ENCODE measurements around the gene HDC.

The HDC gene

GRCh38 chr15:50275091-50275490 lies 9.6 kb upstream of the HDC start:
- ATAC-seq (ENCODE audit: low read depth) (no peak), DNase-seq (ENCODE audit: low spot score) (no peak)
- no peak overlapping the region for H3K4me3 ChIP-seq (ENCODE audit: severe bottlenecking)
- no peak for TF ChIP-seq CTCF (IDR thresholded peaks at IDR 0.05; ENCODE audit: poor library complexity, severe bottlenecking)
- H3K27ac ChIP-seq (ENCODE audit: poor library complexity, severe bottlenecking), result no peak overlapping the region
- peaks cover 1% of the 10 kb centered on the region for H3K4me1 ChIP-seq (ENCODE audit: insufficient read depth, poor library complexity, severe bottlenecking)
- no peaks in the 10 kb centered on the region for H3K27me3 ChIP-seq (ENCODE audit: insufficient read depth, poor library complexity, severe bottlenecking)
- H3K36me3 ChIP-seq (ENCODE audit: low read depth), result 0 out of 2 replicates have a peak, but pooled peaks cover 10% of the 10 kb centered on the region
- H3K9me3 ChIP-seq (ENCODE audit: severe bottlenecking), result no peaks in the 10 kb centered on the region

GRCh38 chr15:50267577-50267976 lies 2.1 kb upstream of the HDC start:
- peaks cover 2% of the 10 kb centered on the region for H3K9me3 ChIP-seq (ENCODE audit: severe bottlenecking)
- H3K27ac ChIP-seq (ENCODE audit: poor library complexity, severe bottlenecking), result no peak overlapping the region
- TF ChIP-seq CTCF (IDR thresholded peaks at IDR 0.05; ENCODE audit: poor library complexity, severe bottlenecking), result no peak
- no peak overlapping the region for H3K4me3 ChIP-seq (ENCODE audit: severe bottlenecking)
- DNase-seq (ENCODE audit: low spot score), result no peak
- H3K27me3 ChIP-seq (ENCODE audit: insufficient read depth, poor library complexity, severe bottlenecking), result no peaks in the 10 kb centered on the region
- ATAC-seq (ENCODE audit: low read depth), result no peak
- no peaks in the 10 kb centered on the region for H3K4me1 ChIP-seq (ENCODE audit: insufficient read depth, poor library complexity, severe bottlenecking)
- H3K36me3 ChIP-seq (ENCODE audit: low read depth), result no peaks in the 10 kb centered on the region

DNA sequence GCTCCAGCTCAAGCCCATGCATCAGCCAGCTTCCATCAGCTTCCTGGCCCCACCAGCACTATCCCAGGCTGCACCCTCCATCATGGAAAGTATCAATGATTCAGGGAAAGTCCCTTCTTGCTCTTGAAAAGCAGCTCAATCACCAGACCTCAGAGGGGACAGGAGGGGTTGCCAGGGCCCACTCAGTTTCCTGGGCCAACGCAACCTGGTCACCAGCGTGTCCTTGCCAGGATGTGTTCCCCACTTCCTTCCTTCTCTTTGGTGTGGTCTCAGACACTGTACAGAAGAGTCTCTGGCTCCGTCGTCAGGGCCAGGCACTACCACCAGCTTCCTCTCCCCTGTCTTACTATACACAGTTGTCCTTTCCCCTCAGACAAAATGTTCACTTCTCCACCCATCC lies 3.0 kb downstream of the HDC start:
- peaks cover 2% of the 10 kb centered on the region for H3K9me3 ChIP-seq (ENCODE audit: severe bottlenecking)
- H3K4me3 ChIP-seq (ENCODE audit: severe bottlenecking), result no peak overlapping the region
- no peaks in the 10 kb centered on the region for H3K27me3 ChIP-seq (ENCODE audit: insufficient read depth, poor library complexity, severe bottlenecking)
- H3K36me3 ChIP-seq (ENCODE audit: low read depth), result no peaks in the 10 kb centered on the region
- peaks cover 5% of the 10 kb centered on the region for H3K4me1 ChIP-seq (ENCODE audit: insufficient read depth, poor library complexity, severe bottlenecking)
- TF ChIP-seq CTCF (IDR thresholded peaks at IDR 0.05; ENCODE audit: poor library complexity, severe bottlenecking), result no peak
- DNase-seq (ENCODE audit: low spot score), result no peak
- no peak for ATAC-seq (ENCODE audit: low read depth)
- H3K27ac ChIP-seq (ENCODE audit: poor library complexity, severe bottlenecking), result no peak overlapping the region

GRCh38 chr15:50261981-50262380 lies 3.5 kb downstream of the HDC start:
- TF ChIP-seq CTCF (IDR thresholded peaks at IDR 0.05; ENCODE audit: poor library complexity, severe bottlenecking), result no peak
- no peak for ATAC-seq (ENCODE audit: low read depth)
- no peak for DNase-seq (ENCODE audit: low spot score)

GRCh38 chr15:50260969-50261496 lies 4.5 kb downstream of the HDC start:
- H3K4me3 ChIP-seq (ENCODE audit: severe bottlenecking), result no peak overlapping the region
- no peak for TF ChIP-seq CTCF (IDR thresholded peaks at IDR 0.05; ENCODE audit: poor library complexity, severe bottlenecking)
- H3K27ac ChIP-seq (ENCODE audit: poor library complexity, severe bottlenecking), result no peak overlapping the region
- H3K27me3 ChIP-seq (ENCODE audit: insufficient read depth, poor library complexity, severe bottlenecking), result no peaks in the 10 kb centered on the region
- no peak for ATAC-seq (ENCODE audit: low read depth)
- peaks cover 20% of the 10 kb centered on the region for H3K4me1 ChIP-seq (ENCODE audit: insufficient read depth, poor library complexity, severe bottlenecking)
- no peaks in the 10 kb centered on the region for H3K9me3 ChIP-seq (ENCODE audit: severe bottlenecking)
- H3K36me3 ChIP-seq (ENCODE audit: low read depth), result no peaks in the 10 kb centered on the region
- DNase-seq (ENCODE audit: low spot score), result no peak

More at GRCh38 chr15:50261981-50262380, 3.5 kb downstream of the HDC start:
- Histone ChIP-seq H3K9me3 (ENCODE audit: severe bottlenecking) (no peaks in the 10 kb centered on the region), H3K36me3 (ENCODE audit: low read depth) (no peaks in the 10 kb centered on the region), H3K27ac (ENCODE audit: poor library complexity, severe bottlenecking) (no peak overlapping the region), H3K4me3 (ENCODE audit: severe bottlenecking) (no peak overlapping the region), H3K27me3 (ENCODE audit: insufficient read depth, poor library complexity, severe bottlenecking) (no peaks in the 10 kb centered on the region), H3K4me1 (ENCODE audit: insufficient read depth, poor library complexity, severe bottlenecking) (peaks cover 11% of the 10 kb centered on the region)

Data from RWPE2 (cell line).